GM18498 (cell line): ENCODE measurements around the gene CARS1.

Experiments used
- ATAC-seq: cut with Tn5 transposase; IDR thresholded peaks from one replicate; pipeline ENCODE4 v1.9.1; 2021; ENCODE audit warnings: mild to moderate bottlenecking, moderate library complexity; ENCODE audit not compliant: unreplicated experiment

Gene CARS1

DNA sequence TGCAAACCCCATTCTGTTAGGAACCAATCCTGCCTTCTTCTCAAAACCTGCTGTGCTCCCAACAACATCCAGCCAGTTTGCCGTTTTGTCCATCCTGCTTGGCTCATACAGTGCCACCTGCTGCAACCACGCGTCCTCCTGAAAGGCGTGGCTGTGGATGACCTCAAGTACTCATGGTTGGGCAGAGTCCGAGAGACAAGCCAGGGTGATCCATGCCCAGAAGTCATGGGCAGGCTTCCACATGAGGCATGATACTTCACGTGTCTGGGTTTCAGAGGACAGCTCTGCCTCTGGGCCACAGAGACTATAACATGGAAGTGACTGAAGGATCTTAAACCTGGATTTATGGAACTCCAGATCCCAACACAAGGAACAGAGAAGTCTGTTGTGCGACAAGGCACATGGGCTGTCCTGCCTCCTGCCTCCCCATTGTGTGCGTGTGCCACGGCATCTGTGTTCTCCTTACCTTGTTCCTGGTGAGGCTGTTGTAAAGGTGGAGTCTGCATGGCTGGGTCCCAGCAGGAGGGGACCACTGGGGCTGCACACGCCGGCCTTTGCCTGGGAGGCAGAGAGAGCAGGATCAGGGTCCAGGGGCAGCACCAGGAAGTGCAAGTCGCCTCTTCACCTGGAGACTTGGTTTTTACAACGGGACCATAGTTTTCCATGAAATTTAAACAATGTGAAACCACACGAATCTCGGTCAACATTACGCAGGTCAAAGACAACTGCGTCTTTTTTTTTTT, 15.4 kb downstream of the CARS1 start:
- ATAC-seq: no peak

DNA sequence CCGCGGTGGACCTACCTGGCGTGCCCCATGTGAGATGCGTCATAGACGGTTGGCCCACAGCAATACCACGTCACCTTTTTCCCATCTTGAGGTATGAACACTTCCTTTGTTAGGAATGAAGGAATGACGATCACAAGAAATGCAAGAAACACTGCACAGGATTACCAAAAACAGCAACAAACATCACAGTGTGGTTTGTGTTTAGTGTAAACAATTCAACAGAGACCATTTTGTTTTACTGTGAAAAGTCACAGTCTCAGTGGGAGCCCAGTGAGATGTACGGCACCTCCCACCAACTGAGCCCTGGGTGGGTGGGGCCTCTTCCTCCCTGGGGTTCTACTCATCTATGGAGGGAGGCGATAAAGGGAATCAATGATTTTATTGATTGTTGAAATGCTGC, 16.3 kb downstream of the CARS1 start:
- ATAC-seq: no peak

DNA sequence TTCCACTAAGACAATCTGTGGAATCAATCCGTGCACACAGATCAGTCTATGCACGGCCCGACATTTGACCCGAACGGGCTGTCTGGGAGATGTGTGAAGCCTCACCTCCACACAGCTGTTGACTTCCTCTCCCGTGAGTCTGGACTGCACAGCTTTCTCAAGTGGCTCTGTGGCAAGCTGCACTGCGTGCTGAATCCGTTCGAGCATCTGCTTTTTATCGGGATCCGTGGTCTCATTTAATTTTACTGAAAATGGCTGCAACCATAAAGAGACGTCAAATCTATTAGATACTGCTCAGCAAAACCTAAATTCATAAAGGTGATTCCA, 19.3 kb downstream of the CARS1 start:
- no peak for ATAC-seq

GRCh38 chr11:3037040-3037944, 19.9 kb downstream of the CARS1 start:
- ATAC-seq: no peak

DNA sequence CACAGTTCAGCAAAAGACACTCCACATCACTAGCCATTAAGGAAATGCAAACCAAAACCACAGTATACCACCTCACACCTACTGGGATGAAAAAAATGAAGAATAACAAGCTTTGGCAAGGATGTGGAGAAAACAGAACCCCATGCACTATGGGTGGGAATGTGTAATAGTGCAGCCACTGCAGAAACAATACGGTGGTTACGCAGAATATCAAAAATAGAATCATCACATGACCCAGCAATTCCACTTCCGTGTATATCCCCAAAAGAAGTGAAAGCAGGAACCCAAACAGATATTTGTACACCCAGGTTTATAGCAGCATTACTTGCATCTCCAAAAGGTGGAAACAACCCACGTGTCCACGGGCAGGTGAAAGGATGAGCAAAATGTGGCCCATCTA, 20.8 kb downstream of the CARS1 start:
- ATAC-seq: no peak

DNA sequence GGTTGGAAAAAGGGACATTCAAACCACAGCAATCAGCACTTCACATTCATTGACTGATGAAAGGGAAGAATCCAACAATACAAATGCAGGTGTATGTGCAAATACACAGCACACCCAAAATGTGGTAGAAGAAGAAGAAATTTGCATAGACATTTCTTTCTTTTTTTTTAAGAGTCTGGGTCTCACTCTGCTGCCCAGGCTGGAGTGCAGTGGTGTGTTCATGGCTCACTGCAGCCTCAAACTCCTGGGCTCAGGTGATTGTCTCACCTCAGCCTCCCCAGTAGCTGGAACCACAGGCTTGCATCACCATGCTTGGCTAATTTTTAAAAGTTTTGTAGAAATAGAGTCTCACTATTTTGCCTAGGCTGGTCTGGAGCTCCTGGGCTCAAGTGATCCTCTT, 21.9 kb downstream of the CARS1 start:
- ATAC-seq: no peak

- ATAC-seq: no peak
These were observed 26.7 kb downstream of the CARS1 start for GRCh38 chr11:3030289-3031070.

- ATAC-seq: no peak
These were observed 28.4 kb downstream of the CARS1 start for GRCh38 chr11:3028813-3029212.

DNA sequence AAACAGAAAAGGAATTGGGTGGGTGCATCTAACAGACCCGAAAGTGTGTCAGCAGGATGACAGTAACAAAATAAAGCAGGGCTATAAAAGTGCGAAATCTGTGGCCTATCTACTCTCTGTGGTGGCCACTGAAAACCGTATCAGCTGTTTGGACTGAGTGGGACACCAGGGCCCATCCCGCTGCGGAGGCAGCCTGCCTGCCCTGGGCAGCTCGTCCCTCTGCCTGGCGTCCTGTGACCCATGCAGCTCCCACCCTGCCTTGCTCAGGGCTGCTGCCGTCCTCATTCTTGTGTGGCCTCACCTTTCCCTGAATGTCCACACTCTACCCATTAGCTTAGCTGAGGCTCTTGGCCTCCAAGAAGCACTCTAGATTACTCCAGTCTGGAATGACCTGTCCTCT, 30.4 kb downstream of the CARS1 start:
- no peak for ATAC-seq

- no peak for ATAC-seq
These were observed 34.2 kb downstream of the CARS1 start for GRCh38 chr11:3022982-3023381.

DNA sequence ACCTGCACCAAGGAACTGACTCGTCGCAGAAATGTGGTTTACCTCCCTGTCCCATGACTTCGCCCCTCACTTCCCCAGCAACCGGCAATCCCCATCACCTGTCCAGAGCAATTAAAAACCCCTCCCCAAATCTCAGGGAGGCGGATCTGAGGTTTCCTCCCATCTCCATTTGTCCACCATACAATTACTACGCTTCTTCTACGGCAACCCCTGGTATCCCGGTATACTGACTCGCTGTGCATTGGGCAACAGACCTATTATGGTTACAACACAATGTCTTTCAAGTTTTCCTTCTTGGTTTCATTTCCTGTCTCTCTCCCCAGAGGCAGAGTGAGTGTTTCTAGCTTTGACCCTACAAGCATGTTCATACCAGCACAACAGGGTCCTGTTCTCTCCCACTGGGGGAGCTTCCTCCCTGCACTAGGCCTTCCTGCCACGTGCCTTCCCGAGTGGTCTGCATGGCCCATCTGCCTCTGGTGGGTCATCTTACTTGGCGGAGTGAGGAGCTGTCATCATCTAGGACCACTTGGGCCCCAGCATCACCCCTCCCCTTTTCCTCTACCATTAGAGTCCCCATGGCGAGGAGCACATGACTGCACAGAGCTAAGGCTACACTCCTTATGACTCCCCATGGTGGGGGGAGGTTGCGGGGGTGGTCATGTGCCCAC, 34.8 kb downstream of the CARS1 start:
- ATAC-seq: peak; percentile 69

DNA sequence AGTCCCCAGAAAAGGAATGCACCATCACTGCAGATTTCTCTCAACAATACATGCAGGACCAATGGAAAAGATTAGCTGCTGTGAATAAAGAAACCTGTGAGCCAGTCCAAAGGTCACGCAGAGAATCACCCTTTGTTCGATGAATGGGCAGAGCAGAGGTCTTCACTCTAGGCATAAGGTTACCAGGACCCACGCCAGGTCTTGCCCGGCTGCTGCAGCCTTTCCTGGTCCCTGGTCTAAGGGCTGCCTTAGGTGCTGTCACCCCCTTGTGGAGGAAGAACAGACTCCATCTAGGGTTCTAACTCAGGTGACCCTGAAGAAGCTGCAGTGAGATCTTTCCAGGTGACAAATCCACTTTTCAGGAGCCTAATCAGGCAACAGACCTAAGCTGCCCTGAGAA, 36.1 kb downstream of the CARS1 start:
- no peak for ATAC-seq

DNA sequence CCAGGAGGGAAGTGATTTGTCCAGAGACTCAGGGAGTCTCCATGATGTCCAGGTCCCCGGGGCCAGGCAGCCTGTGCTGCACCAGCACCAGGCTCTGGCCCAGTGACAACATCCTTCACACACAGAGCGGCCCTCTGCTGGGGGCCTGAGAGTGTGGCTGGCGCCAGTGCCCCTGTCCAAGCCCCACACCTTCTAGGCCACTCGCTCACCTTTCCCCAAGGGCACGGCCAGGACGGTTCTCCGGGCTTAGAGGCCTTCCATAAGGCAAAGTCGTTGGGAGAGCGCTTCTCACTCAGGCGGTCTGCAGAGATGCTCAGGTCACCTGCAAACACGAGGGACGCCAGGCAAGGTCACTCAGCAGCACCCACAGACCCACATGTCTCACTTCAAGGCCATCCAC, 37.2 kb downstream of the CARS1 start:
- ATAC-seq: no peak

DNA sequence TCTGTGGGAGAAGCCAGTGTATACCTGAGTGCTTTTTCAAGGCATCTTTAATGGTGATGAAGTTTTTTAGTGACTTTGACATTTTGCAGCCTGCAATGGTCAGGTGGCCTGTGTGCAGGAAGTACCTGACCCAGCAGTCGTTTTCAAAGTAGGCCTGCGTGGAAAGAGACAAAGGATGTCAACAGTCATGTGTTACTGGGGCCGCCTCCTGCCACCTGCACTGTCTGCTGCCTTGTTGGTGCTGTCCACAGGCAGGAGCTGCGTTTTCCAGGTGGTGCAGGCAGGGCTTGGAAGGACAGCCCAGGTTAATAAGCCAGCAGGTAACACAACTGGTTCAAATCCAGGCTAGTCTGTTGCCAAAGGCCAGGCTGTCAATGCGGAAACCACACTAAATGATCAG, 38.6 kb downstream of the CARS1 start:
- ATAC-seq: no peak

- ATAC-seq: no peak
These were observed 40.4 kb downstream of the CARS1 start for GRCh38 chr11:3016861-3017260.

GRCh38 chr11:3015796-3016195, 41.4 kb downstream of the CARS1 start:
- no peak for ATAC-seq

- ATAC-seq: no peak
These were observed 42.3 kb downstream of the CARS1 start for GRCh38 chr11:3014943-3015342.

DNA sequence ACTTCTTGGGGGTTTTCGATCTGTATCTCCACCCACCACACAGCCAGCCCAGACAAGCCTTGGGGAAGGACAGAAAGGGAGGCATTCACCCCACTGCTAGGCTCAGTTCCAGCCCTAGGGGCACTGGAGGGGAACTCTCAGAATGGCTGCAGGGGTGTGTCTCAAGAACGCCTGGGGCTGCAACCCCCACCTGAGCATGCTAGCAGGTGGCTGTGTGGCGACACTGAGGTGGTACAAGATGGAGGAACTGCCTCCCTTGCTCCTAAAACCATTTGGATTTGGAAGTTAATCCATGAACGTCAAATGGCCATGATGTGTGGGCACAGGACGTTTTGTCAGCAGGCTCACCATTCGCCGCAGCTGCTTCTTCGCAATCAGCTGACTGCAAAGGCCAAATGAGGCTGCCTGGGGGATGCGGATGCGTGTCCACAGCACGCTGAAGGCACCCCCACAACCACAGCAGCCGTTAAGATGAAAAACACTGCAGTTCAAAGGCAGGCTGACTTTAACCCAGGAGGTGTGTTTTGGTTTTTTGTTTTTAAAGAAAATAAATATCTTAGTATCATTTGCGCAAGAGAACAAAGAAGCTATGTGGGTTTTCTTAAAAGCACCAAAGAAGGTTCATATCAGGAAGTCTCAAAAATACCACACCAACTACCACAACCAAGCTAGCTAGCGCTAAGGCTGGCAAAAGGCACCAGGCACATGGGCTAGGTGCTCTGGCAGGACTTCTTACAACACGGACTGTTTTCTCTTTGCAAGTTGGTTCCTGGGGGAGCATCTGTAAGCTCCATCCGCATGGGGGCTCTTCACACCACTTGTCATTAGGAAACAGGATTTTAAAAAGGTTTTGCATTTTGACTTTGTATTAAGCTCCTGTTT, 42.9 kb downstream of the CARS1 start:
- ATAC-seq: no peak

DNA sequence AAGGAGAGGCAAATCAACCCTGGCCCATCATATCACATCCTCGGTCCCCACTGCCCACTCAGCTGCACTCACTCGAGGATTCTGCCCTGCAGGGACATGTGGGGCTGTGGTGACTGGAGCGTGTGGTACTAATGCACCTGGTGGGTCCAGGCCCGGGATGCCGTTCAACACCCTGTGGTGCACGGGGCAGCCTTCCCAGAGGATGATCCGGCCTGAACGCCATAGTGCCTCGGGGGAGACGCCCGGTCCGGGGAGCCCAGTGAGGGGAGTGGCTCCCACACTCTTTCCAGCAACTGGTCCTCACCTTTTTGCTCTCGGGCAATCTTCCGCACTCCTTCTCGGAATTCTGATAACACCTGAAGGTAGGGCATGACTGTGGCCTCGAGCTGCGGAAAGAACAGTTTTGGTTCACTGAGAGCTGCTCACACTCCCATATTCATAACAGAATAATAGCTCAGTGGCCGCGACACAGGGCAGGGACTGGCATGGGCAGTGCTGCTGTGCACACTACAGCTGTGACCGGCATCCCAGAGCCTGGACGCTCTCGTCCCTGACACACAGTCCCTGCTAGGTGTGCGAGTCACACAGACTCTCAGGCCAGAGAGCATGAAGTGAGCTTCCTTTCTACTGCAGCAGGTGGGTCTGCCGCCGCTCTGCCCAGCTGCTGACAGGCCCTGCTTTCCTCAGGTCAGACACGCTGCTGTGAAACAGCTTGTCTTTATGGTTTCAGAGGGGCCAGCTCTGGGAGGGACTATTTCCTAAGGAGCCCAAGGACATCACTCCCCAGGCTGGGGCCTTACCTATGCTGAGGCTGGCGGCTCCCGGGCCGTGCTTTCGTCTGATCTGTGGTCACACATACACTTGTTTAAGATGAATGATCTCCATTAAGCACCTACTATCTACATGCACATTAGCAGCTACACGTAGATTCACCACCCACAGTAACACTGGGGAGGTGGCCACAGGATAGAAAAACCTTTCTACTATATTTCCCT, 45.0 kb downstream of the CARS1 start:
- ATAC-seq: no peak
